OCI-LY7 (cell line): ENCODE results near the gene PLCL2. TPM values are rescaled to one million over a fixed set of nuclear protein-coding genes. Genes with fewer than 3 reads are reported as not detected.

Experiments used
- BruUV-seq: library from RNA; stranded (reverse); fragments of 400-500 nt; replicated peaks from 2 replicates; lab custom pipeline; 2021; lab: Mats Ljungman, UMichigan
- CTCF ChIA-PET: fragments of 300-600 bp; sonication (Branson Sonifier 250); formaldehyde crosslinking; loops from one replicate; lab custom pipeline; 2022; ENCODE audit warnings: antibody characterized with exemption; ENCODE audit not compliant: unreplicated experiment; lab: Charles Lee
- POLR2A ChIA-PET: fragments of 300-600 bp; sonication (Branson Sonifier 250); formaldehyde crosslinking; loops from one replicate; lab custom pipeline; 2022; ENCODE audit warnings: antibody characterized with exemption; lab: Charles Lee
- DNase-seq: peaks from one replicate; pipeline ENCODE4 v3.0.0-alpha.2; 2015; ENCODE audit warnings: low spot score
- H2AFZ ChIP-seq: fragments of 200-600 bp; sonication (generic), shearing (Covaris generic); 2 replicates; pipeline ENCODE4 v1.6.1; 2014; ENCODE audit warnings: mild to moderate bottlenecking, antibody characterized with exemption, low read length, moderate library complexity
- H3K27ac ChIP-seq: fragments of 200-600 bp; sonication (generic); 2 replicates; pipeline ENCODE4 v1.5.1; 2014; ENCODE audit warnings: mixed run types, low read depth, mild to moderate bottlenecking, moderate library complexity, low read length, inconsistent platforms; ENCODE audit not compliant: poor library complexity, severe bottlenecking
- H3K36me3 ChIP-seq: fragments of 200-600 bp; sonication (generic); 2 replicates; pipeline ENCODE4 v1.6.1; 2014; ENCODE audit warnings: mild to moderate bottlenecking, antibody characterized with exemption, low read length, moderate library complexity, mixed read lengths; ENCODE audit not compliant: insufficient read depth
- H3K4me1 ChIP-seq: fragments of 200-600 bp; sonication (generic); 2 replicates; pipeline ENCODE4 v1.5.1; 2014; ENCODE audit warnings: mild to moderate bottlenecking, low read length; ENCODE audit not compliant: insufficient read depth, poor library complexity, severe bottlenecking
- H3K4me2 ChIP-seq: fragments of 200-600 bp; sonication (generic); 2 replicates; pipeline ENCODE4 v1.6.1; 2014; ENCODE audit warnings: mild to moderate bottlenecking, low read length
- H3K4me3 ChIP-seq: fragments of 200-600 bp; sonication (generic); 2 replicates; pipeline ENCODE4 v1.5.1; 2014; ENCODE audit warnings: mild to moderate bottlenecking, low read depth, low read length; ENCODE audit not compliant: poor library complexity, severe bottlenecking
- H3K79me2 ChIP-seq: fragments of 200-600 bp; sonication (generic); 2 replicates; pipeline ENCODE4 v1.6.1; 2016; ENCODE audit warnings: low read depth, mild to moderate bottlenecking, low read length, moderate library complexity, mixed read lengths; ENCODE audit not compliant: insufficient read depth
- H3K9me2 ChIP-seq: fragments of 200-600 bp; sonication (generic); 2 replicates; pipeline ENCODE4 v1.6.1; 2016; ENCODE audit warnings: mild to moderate bottlenecking, low read length, mixed read lengths; ENCODE audit not compliant: insufficient read depth
- H3K9me3 ChIP-seq: fragments of 200-600 bp; sonication (generic); 2 replicates; pipeline ENCODE4 v1.6.1; 2014; ENCODE audit warnings: mild to moderate bottlenecking, mixed run types, low read length, mixed read lengths
- H4K20me1 ChIP-seq: fragments of 200-600 bp; sonication (generic); 2 replicates; pipeline ENCODE4 v1.6.1; 2014; ENCODE audit warnings: mild to moderate bottlenecking, antibody characterized with exemption, low read length, moderate library complexity, mixed read lengths; ENCODE audit not compliant: insufficient read depth
- CTCF ChIP-seq: fragments of 200-600 bp; sonication (generic); conservative IDR thresholded peaks from 2 replicates; pipeline ENCODE4 v1.5.1; 2014; ENCODE audit warnings: mild to moderate bottlenecking, antibody characterized with exemption, low read length, moderate library complexity, mixed read lengths
- EZH2phosphoT487 ChIP-seq: fragments of 200-600 bp; sonication (generic); IDR thresholded peaks from 2 replicates; pipeline ENCODE4 v1.6.1; 2018; ENCODE audit warnings: low read depth, borderline replicate concordance, mild to moderate bottlenecking, mixed run types, antibody characterized with exemption, low read length, moderate library complexity, mixed read lengths
- intact Hi-C: fragments of 100-400 bp; cut with micrococcal nuclease; formaldehyde crosslinking; loops from one replicate; pipeline ENCODE4 v1.10.0; 2022; ENCODE audit not compliant: unreplicated experiment
- total RNA-seq, 2 experiments: library from RNA; depleted of rRNA in 1 of 2; stranded (reverse); fragments of >200 nt in 1 of 2; shearing (Covaris generic) in 1 of 2; gene quantifications; 2 replicates each; pipeline ENCODE4 v1.2.3, GENCODE V29; 2014 to 2022

Gene PLCL2
- total RNA-seq, 2 experiments from 2014 or later = 34.1 to 41.6 TPM

GRCh38 chr3:16940769-16941700 is 56.3 kb downstream of the PLCL2 start:
- TF ChIP-seq EZH2phosphoT487 (no peak), CTCF (no peak)
- no peak overlapping the region for H3K4me2 ChIP-seq
- H3K4me1 ChIP-seq = no peaks in the 10 kb centered on the region
- no peak for DNase-seq
- H3K9me2 ChIP-seq = no peaks in the 10 kb centered on the region
- H3K9me3 ChIP-seq = no peaks in the 10 kb centered on the region
- no peak overlapping the region for H2AFZ ChIP-seq
- H4K20me1 ChIP-seq = peaks cover 8% of the 10 kb centered on the region; the same call in 1 of the 2 replicates
- H3K36me3 ChIP-seq = no peaks in the 10 kb centered on the region
- BruUV-seq = no TSS peak
- ChIA-PET POLR2A (interaction anchor here (1.2 to 2.1 kb wide), 2 partner anchors 11 to 19 kb away, joined by 3 to 5 read pairs; no protein-coding TSS in a partner anchor), CTCF (no interaction called here)
- no peak overlapping the region for H3K27ac ChIP-seq
- peaks cover 4% of the 10 kb centered on the region; the same call in 1 of the 2 replicates for H3K79me2 ChIP-seq
- intact Hi-C loops = no loop called here
- no peak overlapping the region for H3K4me3 ChIP-seq

- DNase-seq = no peak
- peaks cover 8% of the 10 kb centered on the region; the same call in 1 of the 2 replicates for H4K20me1 ChIP-seq
- no peak overlapping the region for H2AFZ ChIP-seq
- no peaks in the 10 kb centered on the region for H3K9me3 ChIP-seq
- CTCF ChIA-PET = interaction anchor here (1.0 kb wide), 1 partner anchor 49 kb away, joined by 3 read pairs; no protein-coding TSS in a partner anchor
- no peak overlapping the region for H3K4me3 ChIP-seq
- no TSS peak for BruUV-seq
- no peaks in the 10 kb centered on the region for H3K36me3 ChIP-seq
- no peak for TF ChIP-seq CTCF
- no peak for TF ChIP-seq EZH2phosphoT487
- POLR2A ChIA-PET = interaction anchor here (0.6 to 2.4 kb wide), 6 partner anchors 10 to 251 kb away, joined by 3 to 11 read pairs (median 3); no protein-coding TSS in a partner anchor
- no peak overlapping the region for H3K4me2 ChIP-seq
- intact Hi-C loops = no loop called here
- H3K9me2 ChIP-seq = no peaks in the 10 kb centered on the region
- peaks cover 4% of the 10 kb centered on the region; the same call in 1 of the 2 replicates for H3K79me2 ChIP-seq
- H3K4me1 ChIP-seq = no peaks in the 10 kb centered on the region
- H3K27ac ChIP-seq = no peak overlapping the region
These were observed 58.2 kb downstream of the PLCL2 start for GRCh38 chr3:16942955-16943354.
